HCT116 (cell line): ENCODE results near the gene PLEKHA8. TPM values are rescaled to one million over a fixed set of nuclear protein-coding genes. Genes with fewer than 3 reads are reported as not detected.

Experiments used
- ATAC-seq: fragments of 200-7000 bp; cut with Tn5 transposase; 2 replicates; pipeline ENCODE4 v1.9.1; 2020; ENCODE audit warnings: mild to moderate bottlenecking, moderate library complexity
- BruUV-seq: library from RNA; stranded (reverse); fragments of 400-500 nt; replicated peaks from 2 replicates; lab custom pipeline; 2021; lab: Mats Ljungman, UMichigan
- CTCF ChIA-PET: fragments of 300-600 bp; sonication (Branson Sonifier 250); formaldehyde crosslinking; loops from one replicate; lab custom pipeline; 2021; ENCODE audit warnings: antibody characterized with exemption; lab: Charles Lee
- POLR2A ChIA-PET: fragments of 300-600, 350-600 bp; sonication (Branson Sonifier 250); formaldehyde crosslinking; loops from one replicate; lab custom pipeline; 2021; ENCODE audit warnings: antibody characterized with exemption; lab: Charles Lee
- RAD21 ChIA-PET, 2 experiments: fragments of 300-600 bp; sonication (Branson Sonifier 250); formaldehyde crosslinking; loops; one replicate each; lab custom pipeline; 2023; ENCODE audit warnings: low total read pairs in 2 of 2; ENCODE audit not compliant: uncharacterized antibody in 2 of 2, unreplicated experiment in 2 of 2, low non-redundant PET in 1 of 2; lab: Charles Lee
- DNase-seq: peaks from one replicate; pipeline ENCODE4 v3.0.0-alpha.2; 2010; ENCODE audit warnings: low read depth, low spot score
- H2AFZ ChIP-seq: fragments of 200-600 bp; shearing (Covaris generic), sonication (generic); 2 replicates; pipeline ENCODE4 v1.6.1; 2017; ENCODE audit warnings: low read depth, mixed run types, mixed read lengths, antibody characterized with exemption, low read length; ENCODE audit not compliant: poor library complexity, severe bottlenecking
- H3K27ac ChIP-seq: 2 replicates; pipeline ENCODE4 v1.5.1; 2012; ENCODE audit warnings: low read depth, low read length
- H3K27me3 ChIP-seq: fragments of 200-600 bp; sonication (generic); 2 replicates; pipeline ENCODE4 v1.6.1; 2016; ENCODE audit warnings: mixed run types, low read length, mixed read lengths; ENCODE audit not compliant: insufficient read depth
- H3K36me3 ChIP-seq, 2 experiments: fragments of 200-500 bp in 1 of 2; fragments of 200-600 bp in 1 of 2; sonication (Bioruptor generic) in 1 of 2; sonication (generic) in 1 of 2; 2 replicates each; pipeline versions ENCODE4 v1.5.1 to v1.6.1; 2014 to 2016; ENCODE audit warnings: low read length in 2 of 2, inconsistent platforms in 1 of 2, mixed read lengths in 1 of 2, mixed run types in 1 of 2; ENCODE audit not compliant: insufficient read depth in 2 of 2, control insufficient read depth in 1 of 2
- H3K4me1 ChIP-seq, 2 experiments: fragments of 200-600 bp in 1 of 2; sonication (generic) in 1 of 2; 2 replicates each; pipeline versions ENCODE4 v1.5.1 to v1.6.1; 2012 to 2017; ENCODE audit warnings: low read length in 2 of 2, inconsistent platforms in 1 of 2, mild to moderate bottlenecking in 1 of 2, mixed read lengths in 1 of 2, mixed run types in 1 of 2, moderate library complexity in 1 of 2; ENCODE audit not compliant: insufficient read depth in 2 of 2, control insufficient read depth in 1 of 2
- H3K4me2 ChIP-seq: fragments of 200-600 bp; sonication (generic); 2 replicates; pipeline ENCODE4 v1.6.1; 2017; ENCODE audit warnings: mixed run types, low read length, mixed read lengths
- H3K4me3 ChIP-seq, 2 experiments: fragments of 200-600 bp in 1 of 2; sonication (generic) in 1 of 2; replicated peaks in 1 of 2; 2 replicates each; pipeline ENCODE4 v1.5.1; 2011 to 2016; ENCODE audit warnings: low read length in 2 of 2, control low read depth in 1 of 2, low read depth in 1 of 2, mild to moderate bottlenecking in 1 of 2, mixed read lengths in 1 of 2, mixed run types in 1 of 2
- H3K79me2 ChIP-seq: fragments of 200-600 bp; sonication (generic); 2 replicates; pipeline ENCODE4 v1.6.1; 2017; ENCODE audit warnings: mild to moderate bottlenecking, mixed run types, low read length, moderate library complexity, mixed read lengths; ENCODE audit not compliant: insufficient read depth
- H3K9ac ChIP-seq: fragments of 200-600 bp; sonication (generic); 2 replicates; pipeline ENCODE4 v1.6.1; 2016; ENCODE audit warnings: low read length, mixed read lengths
- H3K9me2 ChIP-seq: fragments of 200-600 bp; sonication (generic), shearing (Covaris generic); 2 replicates; pipeline ENCODE4 v1.6.1; 2017; ENCODE audit warnings: mixed run types, mild to moderate bottlenecking, moderate library complexity; ENCODE audit not compliant: insufficient read depth
- H3K9me3 ChIP-seq, 2 experiments: fragments of 200-500 bp in 1 of 2; fragments of 200-600 bp in 1 of 2; sonication (Bioruptor generic) in 1 of 2; sonication (generic) in 1 of 2; 2 replicates each; pipeline ENCODE4 v1.6.1; 2014 to 2017; ENCODE audit warnings: low read length in 2 of 2, mixed read lengths in 2 of 2, inconsistent platforms in 1 of 2, low read depth in 1 of 2, mild to moderate bottlenecking in 1 of 2, mixed run types in 1 of 2, moderate library complexity in 1 of 2; ENCODE audit not compliant: control insufficient read depth in 1 of 2, insufficient read depth in 1 of 2
- H4K20me1 ChIP-seq: fragments of 200-600 bp; sonication (generic), shearing (Covaris generic); 2 replicates; pipeline ENCODE4 v1.6.1; 2017; ENCODE audit warnings: mixed run types, mild to moderate bottlenecking, moderate library complexity; ENCODE audit not compliant: insufficient read depth
- CBX3 ChIP-seq: IDR thresholded peaks from 2 replicates; pipeline ENCODE4 v1.6.1; 2012; ENCODE audit warnings: low read depth
- FOSL1 ChIP-seq: IDR thresholded peaks from 2 replicates; pipeline ENCODE4 v1.6.1; 2012; ENCODE audit warnings: low read depth
- intact Hi-C: fragments of 100-400 bp; cut with micrococcal nuclease; formaldehyde crosslinking; loops from 2 replicates; pipeline ENCODE4 v1.10.0; 2022
- total RNA-seq: library from RNA; stranded (reverse); gene quantifications from one replicate; pipeline ENCODE4 v1.2.1, GENCODE V29; 2021; ENCODE audit not compliant: unreplicated experiment
- TF ChIP-seq, protein P1 (sequence below): IDR thresholded peaks from 2 replicates; pipeline ENCODE4 v1.6.1; 2012
- TF ChIP-seq, protein P2 (sequence below): IDR thresholded peaks from 2 replicates; pipeline ENCODE4 v1.6.1; 2012
- TF ChIP-seq, protein P3 (sequence below): IDR thresholded peaks from 2 replicates; pipeline ENCODE4 v1.6.1; 2012; ENCODE audit warnings: low read depth
- TF ChIP-seq, protein P4 (sequence below), 3 experiments: fragments of 200-600 bp in 1 of 3; sonication (generic) in 1 of 3; IDR thresholded peaks in 2 of 3; conservative IDR thresholded peaks in 1 of 3; 2 replicates each; pipeline ENCODE4 v1.5.1; 2012 to 2017; ENCODE audit warnings: low read depth in 2 of 3, low read length in 2 of 3, antibody characterized with exemption in 1 of 3, borderline replicate concordance in 1 of 3, control low read depth in 1 of 3, mild to moderate bottlenecking in 1 of 3, mixed read lengths in 1 of 3, mixed run types in 1 of 3, moderate library complexity in 1 of 3; ENCODE audit not compliant: insufficient read depth in 1 of 3

Gene PLEKHA8
- total RNA-seq, 1 experiment from 2014 or later = 13.6 TPM

DNA sequence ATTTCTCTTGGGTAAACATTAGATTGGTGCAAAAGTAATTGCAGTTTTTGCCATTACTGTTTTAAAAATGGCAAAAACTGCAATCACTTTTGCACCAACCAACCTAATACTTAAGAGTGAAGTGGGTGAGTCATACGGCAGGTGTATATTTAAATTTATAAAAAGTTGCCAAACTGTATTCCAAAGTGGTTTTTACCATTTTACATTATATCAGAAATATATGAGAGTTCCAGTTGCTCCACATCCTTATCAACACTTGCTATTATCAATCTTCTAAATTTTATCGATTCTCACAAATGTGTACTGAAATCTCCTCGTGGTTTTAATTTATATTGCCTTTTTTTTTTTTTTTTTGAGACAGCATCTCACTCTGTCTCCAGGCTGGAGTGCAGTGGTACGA is 35.1 kb upstream of the PLEKHA8 start:
- H3K27ac ChIP-seq = no peak overlapping the region
- ChIA-PET RAD21 (no interaction called here), CTCF (interaction anchor here (1.1 kb wide), 1 partner anchor 16 kb away, joined by 4 read pairs; no protein-coding TSS in a partner anchor), POLR2A (no interaction called here)
- no TSS peak for BruUV-seq
- no peak for ATAC-seq
- H4K20me1 ChIP-seq = no peaks in the 10 kb centered on the region
- no peak for DNase-seq
- 0 out of 4 replicates have a peak, but pooled peaks cover 5 to 7% of the 10 kb centered on the region in 2 experiments for H3K9me3 ChIP-seq
- no peak overlapping the region for H3K4me2 ChIP-seq
- no peak overlapping the region for H3K9ac ChIP-seq
- no peaks in the 10 kb centered on the region for H3K27me3 ChIP-seq
- H3K4me3 ChIP-seq = no peak overlapping the region
- H3K79me2 ChIP-seq = peaks cover 13% of the 10 kb centered on the region
- no peaks in the 10 kb centered on the region for H3K36me3 ChIP-seq
- peaks cover 6 to 19% of the 10 kb centered on the region in 2 experiments for H3K4me1 ChIP-seq
- TF ChIP-seq CBX3 (peak; percentile 58; the same call in 1 of the 2 replicates), FOSL1 (no peak)
- TF ChIP-seq, protein P1, sequence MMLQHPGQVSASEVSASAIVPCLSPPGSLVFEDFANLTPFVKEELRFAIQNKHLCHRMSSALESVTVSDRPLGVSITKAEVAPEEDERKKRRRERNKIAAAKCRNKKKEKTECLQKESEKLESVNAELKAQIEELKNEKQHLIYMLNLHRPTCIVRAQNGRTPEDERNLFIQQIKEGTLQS = no peak
- TF ChIP-seq, protein P2, sequence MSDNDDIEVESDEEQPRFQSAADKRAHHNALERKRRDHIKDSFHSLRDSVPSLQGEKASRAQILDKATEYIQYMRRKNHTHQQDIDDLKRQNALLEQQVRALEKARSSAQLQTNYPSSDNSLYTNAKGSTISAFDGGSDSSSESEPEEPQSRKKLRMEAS = no peak
- TF ChIP-seq, protein P3, sequence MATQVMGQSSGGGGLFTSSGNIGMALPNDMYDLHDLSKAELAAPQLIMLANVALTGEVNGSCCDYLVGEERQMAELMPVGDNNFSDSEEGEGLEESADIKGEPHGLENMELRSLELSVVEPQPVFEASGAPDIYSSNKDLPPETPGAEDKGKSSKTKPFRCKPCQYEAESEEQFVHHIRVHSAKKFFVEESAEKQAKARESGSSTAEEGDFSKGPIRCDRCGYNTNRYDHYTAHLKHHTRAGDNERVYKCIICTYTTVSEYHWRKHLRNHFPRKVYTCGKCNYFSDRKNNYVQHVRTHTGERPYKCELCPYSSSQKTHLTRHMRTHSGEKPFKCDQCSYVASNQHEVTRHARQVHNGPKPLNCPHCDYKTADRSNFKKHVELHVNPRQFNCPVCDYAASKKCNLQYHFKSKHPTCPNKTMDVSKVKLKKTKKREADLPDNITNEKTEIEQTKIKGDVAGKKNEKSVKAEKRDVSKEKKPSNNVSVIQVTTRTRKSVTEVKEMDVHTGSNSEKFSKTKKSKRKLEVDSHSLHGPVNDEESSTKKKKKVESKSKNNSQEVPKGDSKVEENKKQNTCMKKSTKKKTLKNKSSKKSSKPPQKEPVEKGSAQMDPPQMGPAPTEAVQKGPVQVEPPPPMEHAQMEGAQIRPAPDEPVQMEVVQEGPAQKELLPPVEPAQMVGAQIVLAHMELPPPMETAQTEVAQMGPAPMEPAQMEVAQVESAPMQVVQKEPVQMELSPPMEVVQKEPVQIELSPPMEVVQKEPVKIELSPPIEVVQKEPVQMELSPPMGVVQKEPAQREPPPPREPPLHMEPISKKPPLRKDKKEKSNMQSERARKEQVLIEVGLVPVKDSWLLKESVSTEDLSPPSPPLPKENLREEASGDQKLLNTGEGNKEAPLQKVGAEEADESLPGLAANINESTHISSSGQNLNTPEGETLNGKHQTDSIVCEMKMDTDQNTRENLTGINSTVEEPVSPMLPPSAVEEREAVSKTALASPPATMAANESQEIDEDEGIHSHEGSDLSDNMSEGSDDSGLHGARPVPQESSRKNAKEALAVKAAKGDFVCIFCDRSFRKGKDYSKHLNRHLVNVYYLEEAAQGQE = no peak
- TF ChIP-seq, protein P4, sequence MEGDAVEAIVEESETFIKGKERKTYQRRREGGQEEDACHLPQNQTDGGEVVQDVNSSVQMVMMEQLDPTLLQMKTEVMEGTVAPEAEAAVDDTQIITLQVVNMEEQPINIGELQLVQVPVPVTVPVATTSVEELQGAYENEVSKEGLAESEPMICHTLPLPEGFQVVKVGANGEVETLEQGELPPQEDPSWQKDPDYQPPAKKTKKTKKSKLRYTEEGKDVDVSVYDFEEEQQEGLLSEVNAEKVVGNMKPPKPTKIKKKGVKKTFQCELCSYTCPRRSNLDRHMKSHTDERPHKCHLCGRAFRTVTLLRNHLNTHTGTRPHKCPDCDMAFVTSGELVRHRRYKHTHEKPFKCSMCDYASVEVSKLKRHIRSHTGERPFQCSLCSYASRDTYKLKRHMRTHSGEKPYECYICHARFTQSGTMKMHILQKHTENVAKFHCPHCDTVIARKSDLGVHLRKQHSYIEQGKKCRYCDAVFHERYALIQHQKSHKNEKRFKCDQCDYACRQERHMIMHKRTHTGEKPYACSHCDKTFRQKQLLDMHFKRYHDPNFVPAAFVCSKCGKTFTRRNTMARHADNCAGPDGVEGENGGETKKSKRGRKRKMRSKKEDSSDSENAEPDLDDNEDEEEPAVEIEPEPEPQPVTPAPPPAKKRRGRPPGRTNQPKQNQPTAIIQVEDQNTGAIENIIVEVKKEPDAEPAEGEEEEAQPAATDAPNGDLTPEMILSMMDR (IDR thresholded peaks at IDR 0.05 in 2 of 3, conservative IDR thresholded peaks at IDR 0.05 in 1 of 3; ENCODE audit: borderline replicate concordance in 1 of 3, insufficient read depth in 1 of 3, low read depth in 2 of 3, low read length in 2 of 3) = no peak
- no peaks in the 10 kb centered on the region for H3K9me2 ChIP-seq
- intact Hi-C loops = no loop called here
- no peak overlapping the region for H2AFZ ChIP-seq
